Stimulated activated CD4-positive, alpha-beta T cell treated with anti-CD3 and anti-CD28 coated beads, Interleukin-12 subunit alpha, Interleukin-12 subunit beta, amount 100 ng/mL, for 24 hours (primary cell): ENCODE measurements around the gene ADGRD2.

ENCODE experiments used
- DNase-seq, 2 experiments: peaks; one replicate each; pipeline ENCODE4 v3.0.0-alpha.2; 2020; ENCODE audit warnings: low read depth in 2 of 2

Gene ADGRD2

GRCh38 chr9:124436320-124436719 is 13.9 kb upstream of the ADGRD2 start:
- no peak for DNase-seq

GRCh38 chr9:124437086-124437485 is 13.2 kb upstream of the ADGRD2 start:
- no peak for DNase-seq

DNA sequence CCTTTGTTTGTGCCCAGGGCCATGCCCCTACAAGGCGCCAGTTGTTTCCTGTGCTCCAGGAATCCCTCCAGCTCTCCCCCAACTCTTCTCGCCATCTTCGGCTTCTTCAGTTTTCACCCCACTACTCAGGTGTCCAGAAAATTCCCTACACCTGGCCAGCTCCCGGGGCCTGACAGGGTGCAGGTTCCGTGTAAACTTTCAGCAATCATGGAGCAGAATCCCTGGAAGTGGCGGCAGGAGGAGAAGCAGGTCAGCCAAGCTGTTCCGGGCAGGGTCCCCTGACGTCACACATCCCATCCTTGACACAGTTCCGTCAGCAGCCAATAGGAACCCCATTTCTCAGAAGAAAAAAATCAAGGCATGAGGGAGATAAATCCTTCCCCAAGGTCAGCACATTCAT is 12.2 kb upstream of the ADGRD2 start:
- no peak for DNase-seq

DNA sequence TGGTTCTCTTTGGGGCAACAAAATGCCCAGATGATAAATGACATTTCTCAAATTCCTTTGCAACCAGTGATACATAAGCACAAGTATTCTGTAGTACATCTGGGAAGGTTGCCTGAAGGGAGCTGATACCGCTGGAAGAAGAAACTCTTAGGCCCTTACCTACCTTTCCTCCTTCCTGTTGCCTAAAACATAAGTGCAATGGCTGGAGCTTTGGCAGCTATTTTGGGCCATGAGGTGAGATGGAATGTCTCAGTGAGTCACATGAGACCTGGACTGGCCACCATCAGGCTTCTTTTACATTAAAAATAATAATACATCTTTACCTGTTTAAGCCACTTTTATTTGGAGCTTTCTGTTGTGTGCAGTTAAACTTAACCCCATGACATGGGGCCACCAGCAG is 11.2 kb upstream of the ADGRD2 start:
- DNase-seq = no peak

DNA sequence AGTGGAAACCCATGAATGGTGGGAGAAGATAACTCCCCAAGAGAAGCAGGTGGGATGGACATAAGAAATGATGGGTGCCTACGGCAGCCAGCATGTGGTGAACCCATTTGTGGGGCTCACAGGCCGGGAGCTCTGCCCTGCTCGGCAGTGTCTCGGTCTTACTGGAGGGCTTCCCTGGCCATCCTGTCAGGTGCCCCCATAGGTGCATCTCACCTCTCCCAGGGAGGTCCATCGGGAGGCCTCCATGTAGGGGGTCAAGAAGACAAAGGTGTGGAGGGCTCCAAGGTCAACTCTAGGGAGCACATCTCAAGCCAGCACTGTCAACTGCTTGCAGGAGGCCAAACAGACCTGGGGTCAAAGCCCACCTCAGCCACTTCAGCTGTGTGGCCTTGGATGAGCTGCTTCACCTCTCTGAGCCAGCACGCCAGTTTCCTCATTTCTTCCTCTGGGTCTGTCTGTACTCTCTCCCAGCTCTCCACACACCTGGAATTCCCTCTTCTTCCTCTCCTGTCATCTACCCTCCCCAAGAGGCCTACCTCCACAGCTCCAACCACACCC is 10.5 kb upstream of the ADGRD2 start:
- DNase-seq = no peak

- DNase-seq = no peak
Observed at GRCh38 chr9:124440786-124441185, 9.5 kb upstream of the ADGRD2 start.

DNA sequence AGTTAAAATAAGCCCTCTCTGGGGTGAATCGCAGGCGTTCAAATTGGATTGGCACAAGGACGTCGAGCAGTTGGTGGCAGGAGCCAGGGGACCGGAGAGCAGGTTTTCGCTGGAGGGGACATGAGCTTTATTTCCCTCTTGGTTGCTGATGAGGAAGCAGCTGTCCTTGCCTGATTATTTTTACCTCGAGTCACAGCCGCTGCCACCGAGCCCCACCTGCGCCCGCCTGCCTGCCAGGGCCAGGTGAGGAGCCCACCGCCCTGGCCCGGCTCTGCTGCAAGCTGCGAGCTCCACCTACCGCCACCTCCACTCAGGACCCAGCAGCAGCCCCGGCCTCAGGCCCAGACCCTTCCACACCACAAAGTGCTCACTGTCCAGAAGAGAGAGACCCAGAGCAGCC is 9.0 kb upstream of the ADGRD2 start:
- no peak for DNase-seq

- no peak for DNase-seq
Observed at GRCh38 chr9:124442379-124442778, 7.9 kb upstream of the ADGRD2 start.

DNA sequence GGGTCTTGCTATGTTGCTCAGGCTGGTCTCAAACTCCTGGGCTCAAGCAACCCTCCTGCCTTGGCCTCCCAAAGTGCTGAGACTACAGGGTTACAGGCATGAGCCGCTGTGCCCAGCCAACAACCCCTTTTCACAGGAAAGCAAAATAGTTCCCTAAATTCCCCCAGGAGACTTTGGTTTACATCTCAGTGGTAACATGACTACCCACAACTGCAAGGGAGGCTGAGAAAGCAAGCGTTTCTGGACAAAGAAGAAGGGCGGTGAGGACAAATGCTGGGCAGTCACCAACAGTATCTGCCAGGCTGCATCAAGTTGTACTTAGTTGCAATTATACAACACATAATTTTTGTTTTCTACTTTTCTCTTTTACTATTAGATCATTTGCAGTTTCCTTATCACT is 7.4 kb upstream of the ADGRD2 start:
- DNase-seq = no peak

DNA sequence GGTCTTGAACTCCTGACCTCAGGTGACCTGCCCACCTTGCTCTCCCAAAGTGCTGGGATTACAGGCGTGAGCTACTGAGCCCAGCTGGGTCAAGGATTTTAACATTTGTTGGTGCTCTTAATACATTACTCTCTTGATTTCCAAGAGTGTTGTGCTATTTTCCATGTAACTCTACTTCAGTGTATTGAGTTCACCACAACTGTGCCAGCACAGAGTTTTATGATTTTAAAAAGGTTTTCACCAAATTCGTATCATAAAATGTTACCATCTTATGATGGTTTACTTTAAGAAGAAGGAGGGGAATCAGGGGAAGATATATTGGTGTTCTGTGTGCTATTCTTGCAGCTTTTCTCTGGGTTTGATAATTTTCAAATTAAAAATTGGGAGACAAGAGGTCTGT is 6.6 kb upstream of the ADGRD2 start:
- no peak for DNase-seq

GRCh38 chr9:124444166-124444565 is 6.1 kb upstream of the ADGRD2 start:
- no peak for DNase-seq

DNA sequence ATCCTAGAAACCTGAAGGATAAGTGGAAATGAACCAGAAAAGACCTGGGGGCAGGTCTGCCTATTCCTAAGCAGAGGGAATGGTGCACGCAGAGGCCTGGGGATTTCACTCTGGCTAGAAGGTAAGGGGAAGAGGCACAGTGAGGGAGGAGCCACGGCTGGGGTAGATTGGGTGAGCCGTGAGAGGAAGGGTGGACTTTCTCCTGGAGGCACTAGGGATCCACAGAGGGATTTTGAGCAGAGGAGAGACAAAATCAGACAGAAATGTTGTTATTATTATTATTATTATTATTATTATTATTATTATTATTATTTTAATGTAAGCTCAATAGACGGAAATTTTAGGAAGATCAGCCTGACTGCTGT is 3.0 kb upstream of the ADGRD2 start:
- DNase-seq = no peak

DNA sequence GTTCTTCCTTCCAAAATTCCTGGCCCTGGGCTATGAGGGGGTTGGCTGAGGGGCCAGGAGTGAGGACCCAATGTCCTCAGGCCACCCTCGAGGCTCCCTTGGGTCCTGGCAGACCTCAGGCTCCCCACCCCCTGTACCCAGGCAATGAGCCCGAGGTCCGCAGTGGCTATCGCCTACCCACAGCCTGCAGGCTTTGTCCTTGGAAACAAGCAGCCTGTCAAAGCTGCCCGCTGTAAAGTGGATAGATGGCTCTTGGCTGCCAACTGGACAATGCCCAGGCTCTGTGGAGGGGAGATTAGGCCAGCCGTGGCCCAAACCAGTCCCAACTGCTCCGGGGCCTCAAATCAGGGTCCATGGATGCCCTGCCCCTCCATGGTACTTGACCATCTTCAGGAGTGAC is 2.2 kb upstream of the ADGRD2 start:
- DNase-seq = no peak

GRCh38 chr9:124449381-124450151 is 685 bp upstream of the ADGRD2 start:
- DNase-seq = no peak

DNA sequence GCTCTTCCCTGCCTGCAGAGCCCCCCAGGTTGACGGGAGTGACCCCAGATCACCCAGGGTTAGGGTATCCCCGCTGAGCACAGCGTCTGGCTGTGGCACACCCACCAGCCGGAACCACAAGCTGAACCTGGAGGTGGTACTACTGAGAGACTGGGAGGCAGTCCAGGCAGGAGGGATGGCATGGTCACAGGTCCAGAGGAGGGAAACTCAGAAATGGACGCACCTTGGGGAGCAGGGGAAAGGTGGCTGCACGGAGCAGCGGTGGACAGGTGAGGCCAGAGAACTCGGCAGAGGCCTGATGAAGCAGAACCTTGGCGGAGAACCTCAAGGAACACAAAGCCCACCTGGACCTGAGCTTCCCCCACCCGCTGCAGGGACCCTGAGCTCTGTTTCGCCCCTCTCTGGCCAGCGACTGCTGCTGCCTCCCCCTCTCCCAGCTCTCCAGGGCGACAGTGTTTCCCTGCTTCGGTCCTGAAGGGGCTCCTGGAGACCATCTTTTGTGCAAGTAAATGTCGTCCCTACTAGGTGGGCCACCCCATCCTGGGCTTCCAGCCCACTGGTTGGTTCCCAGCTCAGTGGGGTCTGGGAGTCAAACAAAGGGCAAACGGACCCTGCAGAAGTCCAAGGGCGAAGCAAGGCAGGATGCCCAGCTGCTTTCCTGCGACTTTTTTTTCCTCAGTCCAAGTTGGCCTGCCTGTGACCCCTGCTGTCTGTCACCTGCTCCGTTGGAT is 845 bp downstream of the ADGRD2 start:
- DNase-seq = no peak

- no peak for DNase-seq
Observed at GRCh38 chr9:124452326-124452725, 2.1 kb downstream of the ADGRD2 start.

DNA sequence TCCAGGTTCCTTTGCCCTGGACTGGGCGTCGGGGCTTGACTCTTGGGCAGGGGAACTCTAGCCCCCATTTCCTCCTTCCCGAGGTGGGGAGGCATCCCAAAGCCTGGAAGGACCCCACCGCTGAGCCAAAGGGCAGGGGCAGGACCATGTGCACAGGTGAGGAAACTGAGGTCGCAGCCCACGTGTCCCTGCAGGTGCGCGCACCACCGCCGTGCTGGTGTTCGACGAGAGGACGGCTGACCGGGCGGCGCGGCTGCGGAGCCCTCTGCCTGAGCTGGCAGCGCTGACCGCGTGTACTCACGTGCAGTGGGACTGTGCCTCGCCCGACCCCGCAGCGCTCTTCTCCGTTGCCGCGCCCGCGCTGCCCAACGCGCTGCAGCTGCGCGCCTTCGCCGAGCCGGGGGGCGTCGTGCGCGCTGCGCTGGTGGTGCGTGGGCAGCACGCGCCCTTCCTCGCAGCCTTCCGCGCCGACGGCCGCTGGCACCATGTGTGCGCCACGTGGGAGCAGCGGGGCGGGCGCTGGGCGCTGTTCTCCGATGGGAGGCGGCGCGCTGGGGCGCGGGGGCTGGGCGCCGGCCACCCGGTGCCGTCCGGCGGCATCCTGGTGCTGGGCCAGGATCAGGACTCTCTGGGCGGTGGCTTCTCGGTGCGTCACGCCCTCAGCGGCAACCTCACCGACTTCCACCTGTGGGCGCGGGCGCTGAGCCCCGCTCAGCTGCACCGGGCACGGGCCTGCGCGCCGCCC is 2.8 kb downstream of the ADGRD2 start:
- no peak for DNase-seq

GRCh38 chr9:124453586-124454191 is 3.4 kb downstream of the ADGRD2 start:
- no peak for DNase-seq

DNA sequence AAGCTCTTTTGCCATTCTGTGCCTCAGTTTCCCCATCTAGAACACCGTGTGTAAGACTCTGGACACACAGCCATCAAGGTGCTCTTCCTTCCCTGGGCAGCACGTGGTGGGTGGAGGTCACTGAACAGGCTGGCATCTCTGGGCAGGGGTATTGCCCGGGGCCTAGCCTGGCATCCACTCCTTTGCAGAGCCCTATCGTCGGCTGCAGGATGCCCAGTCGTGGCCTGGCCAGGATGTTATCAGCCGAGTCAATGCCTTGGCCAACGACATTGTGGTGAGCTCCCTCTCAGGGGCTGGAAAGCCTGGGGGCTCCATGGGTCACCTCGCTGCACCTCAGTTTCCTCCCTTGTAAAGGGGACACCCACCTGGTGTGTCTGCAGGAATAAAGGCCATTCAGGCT is 4.0 kb downstream of the ADGRD2 start:
- DNase-seq = no peak

- no peak for DNase-seq
Observed at GRCh38 chr9:124454791-124455443, 4.7 kb downstream of the ADGRD2 start.

- DNase-seq = no peak
Observed at GRCh38 chr9:124455820-124456219, 5.6 kb downstream of the ADGRD2 start.
